Cardiac muscle cell (in vitro differentiated cells and primary cell): ENCODE results near the gene MTURN. TPM values are rescaled to one million over a fixed set of nuclear protein-coding genes. Genes with fewer than 3 reads are reported as not detected.

Source experiments
- DNase-seq, 2 donors: peaks; one replicate each; pipeline versions ENCODE4 v3.0.0 to v3.0.0-alpha.2; 2010 to 2017; ENCODE audit warnings: low read depth in 1 of 2, low spot score in 1 of 2
- H3K27ac ChIP-seq: fragments of 200-600 bp; sonication (generic); 2 replicates; pipeline ENCODE4 v1.5.1; 2016
- H3K27me3 ChIP-seq: fragments of 200-600 bp; sonication (generic); 2 replicates; pipeline ENCODE4 v1.6.0; 2016; ENCODE audit warnings: control low read depth
- H3K36me3 ChIP-seq: fragments of 200-600 bp; sonication (generic); 2 replicates; pipeline ENCODE4 v1.5.1; 2016; ENCODE audit warnings: control low read depth
- H3K4me1 ChIP-seq: fragments of 200-600 bp; sonication (generic); 2 replicates; pipeline ENCODE4 v1.8.1; 2017; ENCODE audit warnings: low read depth, mild to moderate bottlenecking, mixed run types
- H3K4me3 ChIP-seq: fragments of 200-600 bp; sonication (generic); 2 replicates; pipeline ENCODE4 v1.5.1; 2016; ENCODE audit warnings: mild to moderate bottlenecking
- H3K9me3 ChIP-seq: fragments of 200-600 bp; sonication (generic); 2 replicates; pipeline ENCODE4 v1.5.1; 2017; ENCODE audit warnings: low read depth, mild to moderate bottlenecking, control low read depth
- polyA plus RNA-seq: library from polyadenylated mRNA; unstranded; fragments of >200 nt; fragmentation: Nextera tagmentation; extraction: Ambion mirVana; gene quantifications from 2 replicates; pipeline ENCODE4 v1.2.1, GENCODE V29; 2016
- total RNA-seq: library from RNA; depleted of rRNA; stranded (reverse); fragments of >200 nt; gene quantifications from 2 replicates; pipeline ENCODE4 v1.2.3, GENCODE V29; 2016
- TF ChIP-seq, protein P1 (sequence below): IDR thresholded peaks from 2 replicates; pipeline ENCODE4 v1.5.1; 2012; ENCODE audit warnings: low read depth, mild to moderate bottlenecking, low read length

The MTURN gene
- 16.5 and 39.3 TPM in 2 replicates for total RNA-seq
- polyA plus RNA-seq = 11.2 and 26.3 TPM in 2 replicates

DNA sequence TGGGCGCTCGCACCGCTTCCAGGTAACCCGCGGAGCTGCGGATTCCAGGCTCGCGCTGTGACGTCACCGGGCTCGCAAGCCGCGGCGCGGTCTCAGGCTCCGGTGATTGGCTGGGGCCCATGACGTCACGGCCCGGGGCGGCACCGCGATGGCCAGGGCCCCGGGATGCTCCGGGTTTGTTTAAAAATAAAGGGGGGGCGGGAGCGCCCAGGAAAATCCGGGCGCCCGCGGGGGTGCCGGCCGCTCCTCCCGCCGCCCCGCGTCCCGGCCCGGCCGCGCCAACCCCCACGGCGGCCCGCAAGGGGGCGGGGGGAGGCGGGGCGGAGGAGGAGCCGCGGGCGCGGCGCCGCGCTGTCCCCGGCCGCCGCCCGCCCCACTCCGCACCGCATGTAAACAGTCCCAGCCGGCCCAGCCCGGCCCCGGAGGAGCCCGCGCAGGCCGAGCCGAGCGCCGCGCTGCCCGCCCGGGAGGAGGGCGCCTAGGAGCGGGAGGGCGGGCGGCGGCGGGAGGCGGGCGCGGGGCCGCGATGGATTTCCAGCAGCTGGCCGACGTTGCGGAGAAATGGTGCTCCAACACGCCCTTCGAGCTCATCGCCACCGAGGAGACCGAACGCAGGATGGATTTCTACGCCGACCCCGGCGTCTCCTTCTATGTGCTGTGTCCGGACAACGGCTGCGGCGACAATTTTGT lies at the start of gene MTURN:
Gene MTURN (plus strand): TSS at position 376 of the 690 bp plus-strand sequence. CDS start 151 bp downstream, at position 527.
- H3K9me3 ChIP-seq = no peaks in the 10 kb centered on the region
- H3K36me3 ChIP-seq = no peaks in the 10 kb centered on the region
- DNase-seq = peak; percentile 87 to 90
- TF ChIP-seq, protein P1, sequence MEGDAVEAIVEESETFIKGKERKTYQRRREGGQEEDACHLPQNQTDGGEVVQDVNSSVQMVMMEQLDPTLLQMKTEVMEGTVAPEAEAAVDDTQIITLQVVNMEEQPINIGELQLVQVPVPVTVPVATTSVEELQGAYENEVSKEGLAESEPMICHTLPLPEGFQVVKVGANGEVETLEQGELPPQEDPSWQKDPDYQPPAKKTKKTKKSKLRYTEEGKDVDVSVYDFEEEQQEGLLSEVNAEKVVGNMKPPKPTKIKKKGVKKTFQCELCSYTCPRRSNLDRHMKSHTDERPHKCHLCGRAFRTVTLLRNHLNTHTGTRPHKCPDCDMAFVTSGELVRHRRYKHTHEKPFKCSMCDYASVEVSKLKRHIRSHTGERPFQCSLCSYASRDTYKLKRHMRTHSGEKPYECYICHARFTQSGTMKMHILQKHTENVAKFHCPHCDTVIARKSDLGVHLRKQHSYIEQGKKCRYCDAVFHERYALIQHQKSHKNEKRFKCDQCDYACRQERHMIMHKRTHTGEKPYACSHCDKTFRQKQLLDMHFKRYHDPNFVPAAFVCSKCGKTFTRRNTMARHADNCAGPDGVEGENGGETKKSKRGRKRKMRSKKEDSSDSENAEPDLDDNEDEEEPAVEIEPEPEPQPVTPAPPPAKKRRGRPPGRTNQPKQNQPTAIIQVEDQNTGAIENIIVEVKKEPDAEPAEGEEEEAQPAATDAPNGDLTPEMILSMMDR = no peak
- H3K27me3 ChIP-seq = peaks cover 19% of the 10 kb centered on the region
- no peaks in the 10 kb centered on the region for H3K4me1 ChIP-seq
- peak within 1 kb of the TSS; percentile 86 for H3K4me3 ChIP-seq
- peak within 1 kb of the TSS; percentile 46 for H3K27ac ChIP-seq

DNA sequence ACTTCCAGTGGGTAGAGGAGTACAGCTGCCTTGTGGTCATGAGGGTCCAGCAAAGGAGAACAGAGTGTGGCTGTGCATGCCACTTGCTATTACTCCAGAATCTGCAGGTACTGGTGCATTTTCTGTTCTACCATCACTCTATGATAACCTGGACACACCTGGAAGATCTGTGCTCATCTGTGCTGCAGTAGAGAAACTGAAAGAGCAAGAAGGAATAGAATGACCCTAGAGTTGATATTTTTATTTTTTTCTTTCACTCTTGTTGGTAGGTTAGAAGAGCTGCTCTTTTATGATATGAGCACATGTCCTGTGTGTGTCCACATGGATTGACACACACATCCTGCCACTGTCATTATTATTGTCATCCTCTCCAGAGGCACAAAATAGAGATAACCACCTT lies 48.3 kb upstream of the MTURN start:
- H3K4me1 ChIP-seq = no peaks in the 10 kb centered on the region
- no peaks in the 10 kb centered on the region for H3K27me3 ChIP-seq
- no peaks in the 10 kb centered on the region for H3K36me3 ChIP-seq
- no peak for DNase-seq
- H3K9me3 ChIP-seq = no peaks in the 10 kb centered on the region
- TF ChIP-seq, protein P1 = no peak
- no peak overlapping the region for H3K4me3 ChIP-seq
- no peak overlapping the region for H3K27ac ChIP-seq

DNA sequence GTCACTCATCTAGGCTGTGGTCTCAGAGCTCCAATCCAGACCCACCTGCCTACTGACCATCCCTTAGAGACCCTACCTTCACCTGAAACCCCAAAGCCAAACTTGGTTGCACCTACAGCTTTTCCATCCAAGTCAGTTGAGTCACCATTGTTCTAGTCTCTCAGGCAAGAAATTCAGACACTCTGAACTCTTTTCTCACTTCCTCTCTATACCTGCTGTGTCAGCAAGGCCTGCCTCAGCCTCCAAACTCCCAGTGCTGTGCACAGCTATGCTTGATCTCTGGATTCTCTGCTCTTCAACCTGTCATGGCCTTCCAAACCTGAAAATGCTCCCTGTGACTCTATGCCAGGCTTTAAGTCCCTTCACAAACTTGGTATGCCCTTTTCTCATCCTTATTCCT lies 47.4 kb upstream of the MTURN start:
- no peaks in the 10 kb centered on the region for H3K4me1 ChIP-seq
- no peaks in the 10 kb centered on the region for H3K9me3 ChIP-seq
- H3K27me3 ChIP-seq = no peaks in the 10 kb centered on the region
- TF ChIP-seq, protein P1 = no peak
- H3K36me3 ChIP-seq = no peaks in the 10 kb centered on the region
- no peak overlapping the region for H3K27ac ChIP-seq
- DNase-seq = no peak
- H3K4me3 ChIP-seq = no peak overlapping the region

DNA sequence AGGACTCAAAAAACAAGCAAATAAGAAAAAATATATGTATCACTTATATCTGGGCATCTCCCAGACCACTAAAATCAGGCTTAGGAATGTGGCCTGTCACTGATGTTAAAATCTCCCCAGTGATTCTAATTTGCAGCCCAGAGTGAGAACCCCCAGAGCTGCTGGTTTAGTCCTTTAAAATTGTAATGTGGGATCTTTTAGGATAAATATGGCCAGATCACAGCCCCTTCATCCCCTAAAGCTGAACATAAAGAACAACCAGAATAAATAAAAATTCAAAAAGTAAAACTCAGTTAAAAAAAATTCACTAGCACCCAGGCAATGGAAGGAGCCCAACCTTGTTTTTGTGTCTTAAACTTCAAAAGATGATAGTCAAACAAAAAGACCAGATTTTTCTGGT lies 46.4 kb upstream of the MTURN start:
- H3K9me3 ChIP-seq = no peaks in the 10 kb centered on the region
- no peaks in the 10 kb centered on the region for H3K36me3 ChIP-seq
- no peak overlapping the region for H3K4me3 ChIP-seq
- H3K4me1 ChIP-seq = no peaks in the 10 kb centered on the region
- H3K27ac ChIP-seq = no peak overlapping the region
- TF ChIP-seq, protein P1 = no peak
- no peaks in the 10 kb centered on the region for H3K27me3 ChIP-seq
- no peak for DNase-seq

DNA sequence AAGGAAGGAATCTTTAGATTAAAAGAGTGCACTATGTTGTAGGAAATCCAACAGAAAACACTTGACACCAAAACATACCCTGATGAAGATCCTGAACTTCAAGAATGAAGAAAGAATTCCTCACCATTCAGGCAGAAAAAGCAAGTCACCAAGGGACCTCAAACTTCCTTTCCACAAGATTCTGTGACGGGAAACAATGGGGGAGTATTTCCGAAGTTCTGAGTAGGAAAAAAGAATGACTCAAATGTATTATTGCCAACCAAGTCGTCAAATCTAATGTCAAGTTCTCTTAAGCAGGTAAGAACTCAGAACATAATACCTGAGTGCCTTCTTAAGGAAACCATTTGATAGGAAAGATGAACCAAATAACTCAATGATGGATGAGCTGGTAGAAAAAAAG lies 44.7 kb upstream of the MTURN start:
- no peaks in the 10 kb centered on the region for H3K9me3 ChIP-seq
- no peak overlapping the region for H3K4me3 ChIP-seq
- H3K36me3 ChIP-seq = no peaks in the 10 kb centered on the region
- no peaks in the 10 kb centered on the region for H3K4me1 ChIP-seq
- TF ChIP-seq, protein P1 = no peak
- H3K27me3 ChIP-seq = no peaks in the 10 kb centered on the region
- no peak overlapping the region for H3K27ac ChIP-seq
- DNase-seq = peak in 1 of 2 donors; percentile 32
